ENCODE measurements around the gene CEP350. TPM values are rescaled to one million over a fixed set of nuclear protein-coding genes. Genes with fewer than 3 reads are reported as not detected.

The CEP350 gene
- total RNA-seq, 4 donors from 2014 or later: 74.4 to 89.0 (median 82.0) TPM

DNA sequence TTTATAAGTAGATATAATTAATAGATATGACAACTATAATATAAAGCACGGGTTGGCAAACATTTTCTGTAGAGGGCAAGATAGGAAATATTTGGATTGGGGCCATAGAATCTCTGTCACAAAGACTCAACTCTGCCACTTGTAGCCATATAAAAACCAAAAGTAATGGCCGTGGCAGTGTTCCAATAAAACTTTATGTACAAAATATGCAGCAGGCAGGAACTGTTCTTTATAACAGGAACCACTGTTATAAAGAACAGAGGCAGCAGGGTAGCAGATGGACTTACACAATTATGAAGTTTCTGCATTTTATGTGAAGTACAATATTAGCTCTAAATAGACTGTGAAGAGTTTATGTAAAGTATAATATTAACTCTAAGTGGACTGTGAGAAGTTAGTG is 183.2 kb downstream of the CEP350 start:
- Histone ChIP-seq H3K9me3 (no peaks in the 10 kb centered on the region), H3K36me3 (no peaks in the 10 kb centered on the region), H3K27me3 (peaks cover 5% of the 10 kb centered on the region), H3K4me3 (no peak overlapping the region), H3K4me1 (no peaks in the 10 kb centered on the region), H3K27ac (no peak overlapping the region)
- WGBS, 2 donors (ENCODE audit: low coverage in 1 of 2): 63 to 74% methylated on average over 2 of the region's 2 CpGs
- ATAC-seq: no peak
- TF ChIP-seq EP300 (IDR thresholded peaks at IDR 0.05) (no peak), POLR2A (IDR thresholded peaks at IDR 0.05) (no peak), POLR2AphosphoS5 (IDR thresholded peaks at IDR 0.05) (no peak)
- TF ChIP-seq, protein P1, sequence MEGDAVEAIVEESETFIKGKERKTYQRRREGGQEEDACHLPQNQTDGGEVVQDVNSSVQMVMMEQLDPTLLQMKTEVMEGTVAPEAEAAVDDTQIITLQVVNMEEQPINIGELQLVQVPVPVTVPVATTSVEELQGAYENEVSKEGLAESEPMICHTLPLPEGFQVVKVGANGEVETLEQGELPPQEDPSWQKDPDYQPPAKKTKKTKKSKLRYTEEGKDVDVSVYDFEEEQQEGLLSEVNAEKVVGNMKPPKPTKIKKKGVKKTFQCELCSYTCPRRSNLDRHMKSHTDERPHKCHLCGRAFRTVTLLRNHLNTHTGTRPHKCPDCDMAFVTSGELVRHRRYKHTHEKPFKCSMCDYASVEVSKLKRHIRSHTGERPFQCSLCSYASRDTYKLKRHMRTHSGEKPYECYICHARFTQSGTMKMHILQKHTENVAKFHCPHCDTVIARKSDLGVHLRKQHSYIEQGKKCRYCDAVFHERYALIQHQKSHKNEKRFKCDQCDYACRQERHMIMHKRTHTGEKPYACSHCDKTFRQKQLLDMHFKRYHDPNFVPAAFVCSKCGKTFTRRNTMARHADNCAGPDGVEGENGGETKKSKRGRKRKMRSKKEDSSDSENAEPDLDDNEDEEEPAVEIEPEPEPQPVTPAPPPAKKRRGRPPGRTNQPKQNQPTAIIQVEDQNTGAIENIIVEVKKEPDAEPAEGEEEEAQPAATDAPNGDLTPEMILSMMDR (IDR thresholded peaks at IDR 0.05): no peak

DNA sequence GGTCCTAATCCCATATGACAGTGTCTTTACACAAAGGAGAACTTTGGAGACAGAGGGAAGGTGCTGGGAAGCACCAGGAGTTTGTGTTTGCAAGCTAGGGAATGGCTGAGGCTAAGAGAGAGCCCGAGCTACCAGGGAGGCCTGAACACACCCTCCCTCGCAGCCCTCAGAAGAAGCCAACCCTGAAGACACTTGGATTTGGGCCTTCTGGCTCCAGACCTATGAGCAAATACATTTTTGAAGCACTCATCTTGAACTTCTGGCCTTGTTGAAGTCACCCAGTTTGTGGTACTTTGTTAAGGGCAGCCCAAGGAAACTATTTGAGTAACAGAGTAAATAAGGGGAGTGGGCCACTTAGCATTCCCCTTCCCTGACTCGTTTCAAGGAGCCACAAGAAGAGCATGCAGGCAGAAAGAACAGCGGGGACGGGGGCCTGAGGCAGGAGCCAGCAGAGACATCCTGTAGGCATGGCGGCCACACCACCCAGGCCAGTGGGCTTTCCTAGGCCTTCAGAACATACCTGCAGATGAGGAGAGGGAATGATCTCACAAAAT is 186.8 kb downstream of the CEP350 start:
- no peak for ATAC-seq
- H3K36me3 ChIP-seq: no peaks in the 10 kb centered on the region
- H3K4me1 ChIP-seq: no peaks in the 10 kb centered on the region
- H3K27ac ChIP-seq: no peak overlapping the region
- no peak overlapping the region for H3K4me3 ChIP-seq
- H3K27me3 ChIP-seq: no peaks in the 10 kb centered on the region
- H3K9me3 ChIP-seq: no peaks in the 10 kb centered on the region
- TF ChIP-seq, protein P1 (IDR thresholded peaks at IDR 0.05): no peak
- TF ChIP-seq EP300 (IDR thresholded peaks at IDR 0.05) (no peak), POLR2A (IDR thresholded peaks at IDR 0.05) (no peak), POLR2AphosphoS5 (IDR thresholded peaks at IDR 0.05) (no peak)
- 65 to 81% methylated on average over 3 to 4 of the region's 6 CpGs for WGBS, 2 donors (ENCODE audit: low coverage in 1 of 2)

DNA sequence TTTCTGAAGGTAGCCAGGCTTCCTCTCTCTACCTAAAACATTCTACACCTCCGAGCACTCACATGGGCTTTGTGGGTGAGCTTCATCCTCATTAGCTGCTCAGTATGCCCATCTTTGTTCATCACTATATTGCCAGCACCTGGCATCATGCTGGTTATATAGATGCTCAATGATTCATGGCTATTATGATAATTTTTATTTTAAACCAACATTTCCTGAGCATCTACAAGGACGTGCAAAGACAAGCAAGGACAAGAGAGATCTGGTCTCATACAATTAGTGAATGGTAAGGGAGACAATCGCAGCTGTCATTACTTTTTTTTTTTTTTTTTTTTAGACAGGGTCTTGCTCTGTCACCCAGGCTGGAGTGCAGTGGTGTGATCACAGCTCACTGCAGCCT is 188.7 kb downstream of the CEP350 start:
- Histone ChIP-seq H3K9me3 (no peaks in the 10 kb centered on the region), H3K27ac (no peak overlapping the region), H3K27me3 (no peaks in the 10 kb centered on the region), H3K4me1 (no peaks in the 10 kb centered on the region), H3K4me3 (no peak overlapping the region), H3K36me3 (no peaks in the 10 kb centered on the region)
- no peak for ATAC-seq
- WGBS, 2 donors (ENCODE audit: low coverage in 1 of 2): 78 to 79% methylated on average over 3 of the region's 3 CpGs
- TF ChIP-seq EP300 (IDR thresholded peaks at IDR 0.05): no peak
- TF ChIP-seq, protein P1 (IDR thresholded peaks at IDR 0.05): no peak
- TF ChIP-seq POLR2A (IDR thresholded peaks at IDR 0.05): no peak
- no peak for TF ChIP-seq POLR2AphosphoS5 (IDR thresholded peaks at IDR 0.05)

DNA sequence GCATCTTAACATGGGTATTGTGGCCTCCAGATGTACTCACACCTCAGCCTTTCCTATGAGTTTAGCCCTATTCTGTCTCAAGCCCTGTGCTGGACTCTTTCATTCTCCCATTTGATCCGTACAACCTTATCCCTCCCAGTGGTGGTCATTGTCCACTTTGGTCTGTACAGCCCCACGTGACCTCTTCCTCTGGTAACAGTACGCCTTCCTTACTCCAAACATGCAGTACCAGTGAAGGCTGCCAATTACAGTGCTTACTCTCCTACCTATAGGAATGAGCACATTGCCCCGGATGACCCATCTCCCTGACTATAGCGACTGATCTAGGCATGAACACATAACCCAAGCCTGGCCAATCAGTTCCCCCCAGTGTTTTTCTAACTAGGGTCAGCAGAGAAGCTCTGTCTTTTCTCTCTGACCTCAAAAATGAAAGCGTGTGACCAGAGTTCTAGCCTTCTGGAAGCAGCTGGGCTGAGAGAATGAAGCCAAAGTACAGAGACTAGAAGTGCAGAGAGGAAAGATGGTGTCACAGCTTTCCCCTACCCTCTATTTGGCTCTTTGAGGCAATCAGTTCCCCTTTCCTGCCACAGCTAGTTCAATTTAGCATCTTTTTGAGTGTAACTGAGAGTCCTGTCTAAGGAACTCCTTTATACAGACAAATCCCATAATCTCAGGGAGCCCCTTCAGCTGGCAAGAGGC is 190.2 kb downstream of the CEP350 start:
- ATAC-seq: no peak
- no peak overlapping the region for H3K4me3 ChIP-seq
- WGBS, 2 donors (ENCODE audit: low coverage in 1 of 2): 69 to 83% methylated on average over 1 to 6 of the region's 6 CpGs
- H3K9me3 ChIP-seq: no peaks in the 10 kb centered on the region
- TF ChIP-seq EP300 (IDR thresholded peaks at IDR 0.05) (no peak), POLR2AphosphoS5 (IDR thresholded peaks at IDR 0.05) (no peak), POLR2A (IDR thresholded peaks at IDR 0.05) (no peak)
- TF ChIP-seq, protein P1 (IDR thresholded peaks at IDR 0.05): no peak
- no peaks in the 10 kb centered on the region for H3K36me3 ChIP-seq
- H3K27ac ChIP-seq: no peak overlapping the region
- peaks cover 6% of the 10 kb centered on the region for H3K27me3 ChIP-seq
- H3K4me1 ChIP-seq: no peaks in the 10 kb centered on the region

DNA sequence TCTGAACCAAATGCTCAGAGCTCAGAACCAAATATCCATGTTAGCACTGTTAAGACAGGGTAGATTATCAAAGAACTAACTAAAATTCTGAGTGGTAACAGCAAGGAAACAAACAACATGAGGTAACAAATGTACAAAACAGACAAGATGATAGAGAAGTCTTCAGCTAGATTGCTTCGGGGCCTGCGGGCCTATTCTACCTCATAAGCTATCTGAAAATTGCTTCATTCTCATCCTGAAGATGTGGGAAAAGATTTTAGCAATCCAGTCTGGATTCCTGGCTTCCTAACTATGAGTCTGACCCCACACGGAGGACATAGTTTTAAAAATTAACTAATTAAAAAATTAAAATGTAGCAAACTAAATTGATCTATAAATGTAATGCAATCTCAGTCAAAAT is 190.8 kb downstream of the CEP350 start:
- Histone ChIP-seq H3K9me3 (no peaks in the 10 kb centered on the region), H3K4me1 (no peaks in the 10 kb centered on the region), H3K4me3 (no peak overlapping the region), H3K27ac (no peak overlapping the region), H3K27me3 (peaks cover 6% of the 10 kb centered on the region), H3K36me3 (no peaks in the 10 kb centered on the region)
- 82 to 85% methylated on average over 3 of the region's 3 CpGs for WGBS, 2 donors (ENCODE audit: low coverage in 1 of 2)
- ATAC-seq: no peak
- TF ChIP-seq EP300 (IDR thresholded peaks at IDR 0.05): no peak
- TF ChIP-seq POLR2A (IDR thresholded peaks at IDR 0.05): no peak
- TF ChIP-seq, protein P1 (IDR thresholded peaks at IDR 0.05): no peak
- no peak for TF ChIP-seq POLR2AphosphoS5 (IDR thresholded peaks at IDR 0.05)
